H1 (cell line): ENCODE measurements around the gene TDO2. TPM values are rescaled to one million over a fixed set of nuclear protein-coding genes. Genes with fewer than 3 reads are reported as not detected.

Experiments used
- CTCF ChIA-PET: fragments of 300-600 bp; sonication (Branson Sonifier 250); formaldehyde crosslinking; loops from one replicate; lab custom pipeline; 2021; ENCODE audit not compliant: partially characterized antibody; lab: Charles Lee
- POLR2A ChIA-PET: fragments of 300-600 bp; sonication (Branson Sonifier 250); formaldehyde crosslinking; loops from one replicate; lab custom pipeline; 2021; ENCODE audit warnings: inconsistent platforms; ENCODE audit not compliant: partially characterized antibody; lab: Charles Lee
- DNase-seq, 2 experiments: peaks; one replicate each; pipeline versions ENCODE4 v3.0.0 to v3.0.0-alpha.2; 2010 to 2022; ENCODE audit warnings: low spot score in 2 of 2, low read depth in 1 of 2, mixed read lengths in 1 of 2
- FAIRE-seq: peaks from 2 replicates; lab custom pipeline; 2011; peaks lifted over from hg19 to GRCh38; lab: Jason Lieb, UNC
- H2AFZ ChIP-seq: 2 replicates; pipeline ENCODE4 v1.8.1; 2012; ENCODE audit warnings: low read length, inconsistent platforms
- H2AK5ac ChIP-seq: 2 replicates; pipeline ENCODE4 v1.6.1; 2013; ENCODE audit warnings: low read depth, low read length
- H2BK120ac ChIP-seq: replicated peaks from 2 replicates; pipeline ENCODE3; 2013; ENCODE audit warnings: low read depth, low read length, inconsistent platforms
- H2BK12ac ChIP-seq: 2 replicates; pipeline ENCODE4 v1.6.1; 2013; ENCODE audit warnings: low read depth, low read length
- H2BK15ac ChIP-seq: 2 replicates; pipeline ENCODE4 v1.6.1; 2013; ENCODE audit warnings: low read length
- H2BK20ac ChIP-seq: 2 replicates; pipeline ENCODE4 v1.6.1; 2013; ENCODE audit warnings: low read length
- H2BK5ac ChIP-seq: 2 replicates; pipeline ENCODE4 v1.6.1; 2013; ENCODE audit warnings: low read depth, low read length
- H3K14ac ChIP-seq: 2 replicates; pipeline ENCODE4 v1.6.1; 2013; ENCODE audit warnings: inconsistent platforms; ENCODE audit not compliant: insufficient read length
- H3K18ac ChIP-seq: 2 replicates; pipeline ENCODE4 v1.6.1; 2013; ENCODE audit warnings: low read length; ENCODE audit errors: extremely low read depth
- H3K23ac ChIP-seq: 2 replicates; pipeline ENCODE4 v1.6.1; 2013; ENCODE audit warnings: inconsistent platforms; ENCODE audit not compliant: insufficient read length
- H3K23me2 ChIP-seq: 2 replicates; pipeline ENCODE4 v1.6.1; 2013; ENCODE audit warnings: low read depth, low read length
- H3K27ac ChIP-seq: 2 replicates; pipeline ENCODE4 v1.6.1; 2011; ENCODE audit warnings: low read depth, low read length, inconsistent platforms
- H3K27me3 ChIP-seq, 4 experiments: replicated peaks in 1 of 4; 1 replicate in 1 of 4; 2 replicates in 3 of 4; pipeline versions ENCODE4 v1.6.1 to v1.8.1; 2011 to 2013; ENCODE audit warnings: low read length in 3 of 4, mild to moderate bottlenecking in 3 of 4, inconsistent platforms in 2 of 4, mixed read lengths in 2 of 4, moderate library complexity in 1 of 4; ENCODE audit not compliant: control insufficient read depth in 3 of 4, insufficient read depth in 3 of 4; ENCODE audit errors: extremely low read depth in 1 of 4
- H3K36me3 ChIP-seq, 4 experiments: 2 replicates each; pipeline versions ENCODE4 v1.6.1 to v1.8.1; 2011 to 2013; ENCODE audit warnings: mild to moderate bottlenecking in 4 of 4, low read length in 3 of 4, moderate library complexity in 2 of 4, control low read depth in 1 of 4, inconsistent platforms in 1 of 4; ENCODE audit not compliant: insufficient read depth in 4 of 4, control insufficient read depth in 2 of 4
- H3K4ac ChIP-seq: replicated peaks from 2 replicates; pipeline ENCODE3; 2013; ENCODE audit warnings: low read length, low read depth, mixed read lengths, inconsistent platforms; ENCODE audit not compliant: insufficient read length
- H3K4me1 ChIP-seq, 4 experiments: replicated peaks in 1 of 4; 1 replicate in 1 of 4; 2 replicates in 3 of 4; pipeline versions ENCODE4 v1.6.1 to v1.8.1; 2011 to 2013; ENCODE audit warnings: low read length in 3 of 4, inconsistent platforms in 2 of 4, mixed read lengths in 1 of 4; ENCODE audit not compliant: insufficient read depth in 4 of 4, control insufficient read depth in 3 of 4
- H3K4me2 ChIP-seq, 2 experiments: 2 replicates each; pipeline versions ENCODE4 v1.6.1 to v1.8.1; 2011 to 2013; ENCODE audit warnings: low read depth in 2 of 2, low read length in 2 of 2, control low read depth in 1 of 2, inconsistent platforms in 1 of 2, mild to moderate bottlenecking in 1 of 2; ENCODE audit not compliant: insufficient read depth in 1 of 2
- H3K4me3 ChIP-seq, 4 experiments: fragments of 200-600, 300-600 bp in 1 of 4; sonication (generic), shearing (Covaris generic), sonication (Bioruptor Twin) in 1 of 4; 2 replicates each; pipeline versions ENCODE4 v1.5.1 to v1.8.1; 2011 to 2016; ENCODE audit warnings: low read length in 4 of 4, low read depth in 3 of 4, control low read depth in 2 of 4, inconsistent platforms in 2 of 4, mild to moderate bottlenecking in 2 of 4, mixed read lengths in 1 of 4, moderate library complexity in 1 of 4; ENCODE audit not compliant: insufficient read depth in 2 of 4; ENCODE audit errors: extremely low read depth in 1 of 4
- H3K56ac ChIP-seq: replicated peaks from 2 replicates; pipeline ENCODE3; 2013; ENCODE audit warnings: low read depth, mild to moderate bottlenecking, mixed read lengths, low read length, inconsistent platforms; ENCODE audit not compliant: insufficient read length
- H3K79me1 ChIP-seq: 2 replicates; pipeline ENCODE4 v1.6.1; 2013; ENCODE audit warnings: low read depth, low read length, control low read depth
- H3K79me2 ChIP-seq, 2 experiments: 2 replicates each; pipeline versions ENCODE4 v1.6.1 to v1.8.1; 2012 to 2013; ENCODE audit warnings: low read length in 2 of 2, mild to moderate bottlenecking in 2 of 2, inconsistent platforms in 1 of 2; ENCODE audit not compliant: insufficient read depth in 2 of 2, control insufficient read depth in 1 of 2
- H3K9ac ChIP-seq, 4 experiments: replicated peaks in 1 of 4; 1 replicate in 1 of 4; 2 replicates in 3 of 4; pipeline versions ENCODE4 v1.6.1 to v1.8.1; 2011 to 2013; ENCODE audit warnings: low read depth in 3 of 4, low read length in 3 of 4, control low read depth in 2 of 4, mild to moderate bottlenecking in 2 of 4, moderate library complexity in 2 of 4, inconsistent platforms in 1 of 4; ENCODE audit errors: extremely low read depth in 1 of 4
- H3K9me3 ChIP-seq, 2 experiments: 2 replicates each; pipeline versions ENCODE4 v1.6.1 to v1.8.1; 2012 to 2013; ENCODE audit warnings: mild to moderate bottlenecking in 2 of 2, moderate library complexity in 2 of 2, control low read depth in 1 of 2, inconsistent platforms in 1 of 2, low read depth in 1 of 2, low read length in 1 of 2, mixed read lengths in 1 of 2; ENCODE audit not compliant: insufficient read depth in 2 of 2
- H4K20me1 ChIP-seq, 2 experiments: replicated peaks in 1 of 2; 2 replicates each; pipeline versions ENCODE3 to v1.8.1; 2011 to 2013; ENCODE audit warnings: inconsistent platforms in 2 of 2, low read length in 2 of 2, mild to moderate bottlenecking in 1 of 2; ENCODE audit not compliant: insufficient read depth in 2 of 2, control insufficient read depth in 1 of 2
- H4K5ac ChIP-seq: 2 replicates; pipeline ENCODE4 v1.6.1; 2013; ENCODE audit warnings: low read length, low read depth, mixed read lengths, inconsistent platforms; ENCODE audit not compliant: insufficient read length
- H4K8ac ChIP-seq: 2 replicates; pipeline ENCODE4 v1.8.0; 2013; ENCODE audit warnings: mild to moderate bottlenecking, moderate library complexity, low read length, inconsistent platforms; ENCODE audit not compliant: insufficient read depth; ENCODE audit errors: extremely low read depth
- H4K91ac ChIP-seq: replicated peaks from 2 replicates; pipeline ENCODE3; 2013; ENCODE audit warnings: low read length, mixed read lengths, inconsistent platforms; ENCODE audit not compliant: insufficient read length
- CBX5 ChIP-seq: fragments of 300-800, 300-1000 bp; sonication (generic); IDR thresholded peaks from 2 replicates; pipeline ENCODE4 v1.7.1; 2016; ENCODE audit warnings: antibody characterized with exemption, low read length, low read depth
- CHD1 ChIP-seq: IDR thresholded peaks from 2 replicates; pipeline ENCODE4 v1.6.1; 2012; ENCODE audit warnings: low read depth, low read length, improper control_type of control experiment
- CTBP2 ChIP-seq: IDR thresholded peaks from 2 replicates; pipeline ENCODE4 v1.7.0; 2011; ENCODE audit warnings: borderline replicate concordance, mild to moderate bottlenecking, moderate library complexity, mixed read lengths, low read length; ENCODE audit not compliant: insufficient read depth, insufficient read length
- E2F6 ChIP-seq: IDR thresholded peaks from 2 replicates; pipeline ENCODE4 v1.6.1; 2012; ENCODE audit warnings: inconsistent platforms
- HDAC6 ChIP-seq: IDR thresholded peaks from one replicate; pipeline ENCODE4 v1.7.1; 2012; ENCODE audit warnings: low read depth, mild to moderate bottlenecking, inconsistent platforms, low read length, moderate library complexity
- POLR2AphosphoS5 ChIP-seq: IDR thresholded peaks from 2 replicates; pipeline ENCODE4 v1.6.1; 2011; ENCODE audit warnings: low read depth, low read length
- POU5F1 ChIP-seq: IDR thresholded peaks from 2 replicates; pipeline ENCODE4 v1.6.1; 2011; ENCODE audit warnings: low read depth, mild to moderate bottlenecking, low read length, moderate library complexity
- TBP ChIP-seq: IDR thresholded peaks from 2 replicates; pipeline ENCODE4 v1.6.1; 2011; ENCODE audit warnings: low read depth, low read length, improper control_type of control experiment
- WGBS, 2 experiments: shearing (Covaris generic) in 1 of 2; methylation state at CpG; one replicate each; pipeline versions ENCODE4 v1.1.6 to v1.1.7; 2013 to 2015; ENCODE audit warnings: low lambda C conversion rate in 2 of 2, mixed read lengths in 2 of 2, inconsistent platforms in 1 of 2, low coverage in 1 of 2, missing lambda C conversion rate in 1 of 2; ENCODE audit not compliant: insufficient replicate concordance in 2 of 2, insufficient coverage in 1 of 2, insufficient read length in 1 of 2; ENCODE audit errors: extremely low coverage in 1 of 2, missing lambda C conversion rate in 1 of 2; 5-methylcytosine and 5-hydroxymethylcytosine counted together
- polyA plus RNA-seq, 7 experiments: library from polyadenylated mRNA; depleted of rRNA in 3 of 7; stranded (reverse) in 5 of 7; unstranded in 2 of 7; fragments of >200 nt in 5 of 7; fragments of 200-250 nt in 2 of 7; gene quantifications; 1 replicate in 5 of 7; 2 replicates in 1 of 7; 4 replicates in 1 of 7; pipeline versions ENCODE4 v1.2.1 to v1.2.3, GENCODE V29; 2011 to 2013; ENCODE audit warnings: missing spikeins in 2 of 7, mixed read lengths in 2 of 7
- total RNA-seq: library from RNA; stranded (reverse); fragmentation: NEBNext Ultra II Directional; extraction: Animal tissue kit (Norgen Biotek cat#: 25700); gene quantifications from 2 replicates; pipeline ENCODE4 v1.2.1, GENCODE V29; 2021

Gene TDO2
- total and polyA plus RNA-seq, 2 of the 8 experiments (the other 6 are each of a cell fraction or from before 2014, with no cell fraction given): 0.03 TPM; not detected in 1

DNA sequence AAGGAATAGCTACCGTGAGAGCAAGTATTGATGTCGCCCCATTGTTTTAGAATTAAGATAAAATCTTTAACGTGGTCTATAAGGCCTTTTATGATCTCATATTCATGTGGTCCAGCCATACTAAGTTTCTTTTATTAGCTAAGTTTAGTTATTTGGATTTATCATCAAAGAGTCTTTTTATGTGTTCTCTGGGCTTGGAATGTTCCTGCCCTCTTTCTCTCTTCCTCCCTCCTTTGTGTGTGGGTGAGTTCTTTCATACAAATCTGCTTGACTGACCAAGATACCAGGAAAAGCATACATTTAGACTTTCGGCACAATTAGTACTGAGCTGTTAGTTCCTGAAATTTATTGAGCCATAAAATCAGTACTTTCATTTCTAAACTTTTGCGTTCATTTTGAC, 11.3 kb downstream of the TDO2 start:
- no peak overlapping the region for H3K27ac ChIP-seq
- no peak overlapping the region for H4K5ac ChIP-seq
- no peaks in the 10 kb centered on the region for H3K79me1 ChIP-seq
- no peak overlapping the region for H4K8ac ChIP-seq
- no peaks in the 10 kb centered on the region for H3K79me2 ChIP-seq
- no peak overlapping the region for H2BK20ac ChIP-seq
- WGBS, 2 experiments: 70% methylated on average over 5 of the region's 5 CpGs; no CpG with 5 or more reads in 1 of the 2 experiments
- H3K18ac ChIP-seq: no peak overlapping the region
- no peak overlapping the region for H3K23ac ChIP-seq
- TF ChIP-seq CBX5: no peak
- TF ChIP-seq POU5F1: no peak
- no peak for TF ChIP-seq TBP
- TF ChIP-seq CHD1: no peak
- no peak for TF ChIP-seq E2F6
- no peak for TF ChIP-seq POLR2AphosphoS5
- no peak for TF ChIP-seq CTBP2
- TF ChIP-seq HDAC6: no peak
- CTCF ChIA-PET: no interaction called here
- no peak overlapping the region for H3K56ac ChIP-seq
- H4K20me1 ChIP-seq: no peaks in the 10 kb centered on the region
- no peak overlapping the region for H2AFZ ChIP-seq
- H3K36me3 ChIP-seq: no peaks in the 10 kb centered on the region
- POLR2A ChIA-PET: no interaction called here
- H4K91ac ChIP-seq: no peak overlapping the region
- H3K4ac ChIP-seq: no peak overlapping the region
- H3K9ac ChIP-seq: no peak overlapping the region
- no peak overlapping the region for H3K4me2 ChIP-seq
- H3K23me2 ChIP-seq: no peaks in the 10 kb centered on the region
- H2BK15ac ChIP-seq: no peak overlapping the region
- no peaks in the 10 kb centered on the region for H3K27me3 ChIP-seq
- no peak overlapping the region for H2BK120ac ChIP-seq
- FAIRE-seq: no peak
- H2BK5ac ChIP-seq: no peak overlapping the region
- no peak overlapping the region for H3K4me3 ChIP-seq
- H2AK5ac ChIP-seq: no peak overlapping the region
- no peak overlapping the region for H2BK12ac ChIP-seq
- no peak for DNase-seq
- no peaks in the 10 kb centered on the region for H3K9me3 ChIP-seq
- H3K4me1 ChIP-seq: no peaks in the 10 kb centered on the region
- no peak overlapping the region for H3K14ac ChIP-seq
